ENCODE measurements around the gene AGMAT.

Gene AGMAT

GRCh38 chr1:15526490-15527339 is 58.1 kb downstream of the AGMAT start, which contains the start of gene DNAJC16:
Gene DNAJC16, plus strand, starts transcription at chr1:15526848. Its CDS starts 2,258 bp downstream, at chr1:15529106.
- Histone ChIP-seq H3K9me3 (replicated peaks; ENCODE audit: insufficient read depth, low read length) (no peaks in the 10 kb centered on the region), H3F3A (ENCODE audit: insufficient read depth, low read length) (peaks cover 10% of the 10 kb centered on the region), H3K36me3 (replicated peaks; ENCODE audit: insufficient read depth, low read length) (no peaks in the 10 kb centered on the region), H3K27me3 (replicated peaks; ENCODE audit: insufficient read depth, low read length) (no peaks in the 10 kb centered on the region), H3K9ac (ENCODE audit: low read length) (peak within 1 kb of the TSS; percentile 83), H3K9me2 (replicated peaks; ENCODE audit: insufficient read depth, low read length) (no peaks in the 10 kb centered on the region), H2AFZ (ENCODE audit: low read length) (peak within 1 kb of the TSS; percentile 78), H4K20me1 (ENCODE audit: insufficient read depth, low read length) (no peaks in the 10 kb centered on the region), H3K4me3 (ENCODE audit: low read length) (peak within 1 kb of the TSS; percentile 93), H3K4me1 (ENCODE audit: low read length) (peaks cover 16% of the 10 kb centered on the region), H3K27ac (ENCODE audit: low read length) (peak within 1 kb of the TSS; percentile 69), H3K79me2 (ENCODE audit: low read length) (peaks cover 24% of the 10 kb centered on the region), H3K4me2 (ENCODE audit: low read depth, low read length) (peak within 1 kb of the TSS; percentile 97)
- TF ChIP-seq, protein P1, sequence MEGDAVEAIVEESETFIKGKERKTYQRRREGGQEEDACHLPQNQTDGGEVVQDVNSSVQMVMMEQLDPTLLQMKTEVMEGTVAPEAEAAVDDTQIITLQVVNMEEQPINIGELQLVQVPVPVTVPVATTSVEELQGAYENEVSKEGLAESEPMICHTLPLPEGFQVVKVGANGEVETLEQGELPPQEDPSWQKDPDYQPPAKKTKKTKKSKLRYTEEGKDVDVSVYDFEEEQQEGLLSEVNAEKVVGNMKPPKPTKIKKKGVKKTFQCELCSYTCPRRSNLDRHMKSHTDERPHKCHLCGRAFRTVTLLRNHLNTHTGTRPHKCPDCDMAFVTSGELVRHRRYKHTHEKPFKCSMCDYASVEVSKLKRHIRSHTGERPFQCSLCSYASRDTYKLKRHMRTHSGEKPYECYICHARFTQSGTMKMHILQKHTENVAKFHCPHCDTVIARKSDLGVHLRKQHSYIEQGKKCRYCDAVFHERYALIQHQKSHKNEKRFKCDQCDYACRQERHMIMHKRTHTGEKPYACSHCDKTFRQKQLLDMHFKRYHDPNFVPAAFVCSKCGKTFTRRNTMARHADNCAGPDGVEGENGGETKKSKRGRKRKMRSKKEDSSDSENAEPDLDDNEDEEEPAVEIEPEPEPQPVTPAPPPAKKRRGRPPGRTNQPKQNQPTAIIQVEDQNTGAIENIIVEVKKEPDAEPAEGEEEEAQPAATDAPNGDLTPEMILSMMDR (IDR thresholded peaks at IDR 0.05; ENCODE audit: low read length): peak; percentile 23
- TF ChIP-seq EZH2 (optimal IDR thresholded peaks at IDR 0.05; ENCODE audit: low read depth, low read length) (no peak), EZH2phosphoT487 (IDR thresholded peaks at IDR 0.05; ENCODE audit: low read length) (no peak)
- peak; percentile 100 for DNase-seq

DNA sequence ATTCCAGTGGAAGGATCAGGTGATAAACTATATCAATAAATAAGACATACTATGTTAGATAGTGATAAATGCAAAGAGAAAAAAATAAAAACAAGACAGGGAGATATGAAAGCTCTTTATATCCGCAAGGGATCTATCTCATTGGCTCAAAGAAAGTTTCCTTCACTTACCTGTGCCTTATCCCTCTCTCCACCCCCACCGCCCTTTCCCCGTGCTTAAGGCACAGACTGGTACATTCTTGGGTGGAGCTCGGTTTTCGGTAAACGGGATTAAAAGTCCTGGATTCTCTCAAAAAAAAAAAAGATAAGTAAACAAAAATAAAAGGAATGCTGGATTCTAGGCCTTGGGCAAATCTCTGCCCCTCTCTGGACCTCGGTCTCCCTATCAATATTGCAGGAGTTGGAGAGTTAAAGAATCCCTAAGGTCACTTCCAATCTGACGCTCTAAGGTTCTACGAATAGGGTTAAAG is 58.8 kb downstream of the AGMAT start:
- Histone ChIP-seq H4K20me1 (ENCODE audit: insufficient read depth, low read length) (no peaks in the 10 kb centered on the region), H3K9ac (ENCODE audit: low read length) (peak overlapping the region; percentile 61; the same call in 1 of the 2 replicates), H3K9me2 (replicated peaks; ENCODE audit: insufficient read depth, low read length) (no peaks in the 10 kb centered on the region), H3K79me2 (ENCODE audit: low read length) (peaks cover 24% of the 10 kb centered on the region), H3K4me3 (ENCODE audit: low read length) (peak overlapping the region; percentile 93), H3K9me3 (replicated peaks; ENCODE audit: insufficient read depth, low read length) (no peaks in the 10 kb centered on the region), H3K4me2 (ENCODE audit: low read depth, low read length) (peak overlapping the region; percentile 74), H3K27me3 (replicated peaks; ENCODE audit: insufficient read depth, low read length) (no peaks in the 10 kb centered on the region), H3K27ac (ENCODE audit: low read length) (peak overlapping the region; percentile 56; the same call in 1 of the 2 replicates), H3K4me1 (ENCODE audit: low read length) (peaks cover 16% of the 10 kb centered on the region), H2AFZ (ENCODE audit: low read length) (peak overlapping the region; percentile 78), H3K36me3 (replicated peaks; ENCODE audit: insufficient read depth, low read length) (no peaks in the 10 kb centered on the region), H3F3A (ENCODE audit: insufficient read depth, low read length) (peaks cover 10% of the 10 kb centered on the region)
- TF ChIP-seq, protein P1 (IDR thresholded peaks at IDR 0.05; ENCODE audit: low read length): no peak
- TF ChIP-seq EZH2 (optimal IDR thresholded peaks at IDR 0.05; ENCODE audit: low read depth, low read length) (no peak), EZH2phosphoT487 (IDR thresholded peaks at IDR 0.05; ENCODE audit: low read length) (no peak)
- DNase-seq: no peak

DNA sequence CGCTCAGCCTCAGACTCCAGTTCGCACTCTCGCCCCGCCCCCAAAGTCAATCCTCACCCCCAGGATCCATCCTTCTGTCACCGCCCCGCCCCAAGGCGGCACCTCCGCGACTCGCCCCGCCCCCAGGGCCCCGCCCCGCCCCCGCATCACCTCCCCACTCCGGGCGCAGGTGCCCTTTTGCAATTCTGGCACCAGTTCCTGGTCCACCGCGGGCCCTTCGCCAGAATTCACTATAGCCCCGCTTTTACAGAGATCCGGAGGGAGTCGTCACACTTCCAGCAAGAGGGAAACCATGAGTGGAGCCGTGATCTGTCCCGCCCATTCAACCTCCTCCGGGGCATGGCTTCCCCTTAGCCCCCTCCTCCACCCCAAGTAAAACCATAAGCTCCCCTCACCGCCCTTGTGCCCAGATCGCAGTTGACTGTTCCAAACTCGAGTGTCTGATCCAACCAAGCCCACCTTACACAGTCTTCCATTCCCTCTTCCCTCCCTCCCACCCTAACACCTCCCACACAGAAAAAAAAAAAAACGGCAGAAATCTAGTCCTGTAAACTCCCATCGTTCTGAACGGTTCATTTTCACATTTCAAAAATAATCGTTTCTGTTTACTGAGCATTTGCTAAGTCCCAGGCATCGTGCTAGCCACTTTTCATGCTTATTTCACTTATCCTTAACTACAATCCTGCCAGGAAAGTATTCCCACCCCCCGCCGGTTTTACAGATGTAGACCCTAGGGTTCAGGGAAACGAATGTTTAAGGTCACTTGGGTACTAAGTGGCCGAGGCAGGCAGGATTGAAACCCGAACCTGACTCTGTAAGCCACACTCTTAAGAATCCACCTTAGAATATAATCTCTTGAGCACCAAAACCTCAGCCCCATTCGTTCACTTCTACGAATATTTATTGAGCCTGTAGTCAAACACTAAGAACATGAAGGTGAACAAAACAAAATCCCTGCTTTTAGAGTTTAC is 59.5 kb downstream of the AGMAT start:
- Histone ChIP-seq H3K27ac (ENCODE audit: low read length) (peak overlapping the region; percentile 56; the same call in 1 of the 2 replicates), H3K4me1 (ENCODE audit: low read length) (peaks cover 16% of the 10 kb centered on the region), H3K4me2 (ENCODE audit: low read depth, low read length) (peak overlapping the region; percentile 74), H3K4me3 (ENCODE audit: low read length) (peak overlapping the region; percentile 93), H3K79me2 (ENCODE audit: low read length) (peaks cover 24% of the 10 kb centered on the region), H4K20me1 (ENCODE audit: insufficient read depth, low read length) (no peaks in the 10 kb centered on the region), H3K36me3 (replicated peaks; ENCODE audit: insufficient read depth, low read length) (no peaks in the 10 kb centered on the region), H2AFZ (ENCODE audit: low read length) (peak overlapping the region; percentile 78), H3K9me3 (replicated peaks; ENCODE audit: insufficient read depth, low read length) (no peaks in the 10 kb centered on the region), H3F3A (ENCODE audit: insufficient read depth, low read length) (peaks cover 10% of the 10 kb centered on the region), H3K27me3 (replicated peaks; ENCODE audit: insufficient read depth, low read length) (no peaks in the 10 kb centered on the region), H3K9me2 (replicated peaks; ENCODE audit: insufficient read depth, low read length) (no peaks in the 10 kb centered on the region), H3K9ac (ENCODE audit: low read length) (peak overlapping the region; percentile 61)
- DNase-seq: peak; percentile 97
- TF ChIP-seq EZH2 (optimal IDR thresholded peaks at IDR 0.05; ENCODE audit: low read depth, low read length): no peak
- TF ChIP-seq, protein P1 (IDR thresholded peaks at IDR 0.05; ENCODE audit: low read length): no peak
- TF ChIP-seq EZH2phosphoT487 (IDR thresholded peaks at IDR 0.05; ENCODE audit: low read length): no peak

All from MM.1S (cell line).